ENCODE data around the gene NXN. TPM values are rescaled to one million over a fixed set of nuclear protein-coding genes. Genes with fewer than 3 reads are reported as not detected.

The NXN gene
- total and polyA plus RNA-seq, 9 donors: 5.5 to 34.8 (median 28.4) TPM

- intact Hi-C loops (cut with DNase I): no loop called here
- peaks cover 1% of the 10 kb centered on the region for H3K4me1 ChIP-seq (ENCODE audit: insufficient read depth)
- H3K36me3 ChIP-seq: no peaks in the 10 kb centered on the region
- H3K27ac ChIP-seq: no peak overlapping the region
- TF ChIP-seq CTCF (IDR thresholded peaks at IDR 0.05) (no peak), POLR2A (IDR thresholded peaks at IDR 0.05) (no peak), EP300 (IDR thresholded peaks at IDR 0.05) (no peak)
- H3K27me3 ChIP-seq: no peaks in the 10 kb centered on the region
- 60 to 74% (median 66%) methylated on average over 9 of the region's 9 CpGs for WGBS, 3 donors
- H3K4me3 ChIP-seq: peak overlapping the region; percentile 26
- DNase-seq: no peak
- no peaks in the 10 kb centered on the region for H3K9me3 ChIP-seq
Observed at GRCh38 chr17:970364-970763, 9.2 kb downstream of the NXN start.

GRCh38 chr17:969811-970355 lies 9.7 kb downstream of the NXN start:
- peaks cover 1% of the 10 kb centered on the region for H3K4me1 ChIP-seq (ENCODE audit: insufficient read depth)
- intact Hi-C loops (cut with DNase I): no loop called here

GRCh38 chr17:968812-969730 lies 10.5 kb downstream of the NXN start:
- H3K4me3 ChIP-seq: peak overlapping the region; percentile 26
- WGBS, 3 donors: 76 to 84% (median 81%) methylated on average over 24 of the region's 24 CpGs
- peaks cover 1% of the 10 kb centered on the region for H3K4me1 ChIP-seq (ENCODE audit: insufficient read depth)
- H3K27ac ChIP-seq: no peak overlapping the region
- no peak for TF ChIP-seq EP300 (IDR thresholded peaks at IDR 0.05)
- TF ChIP-seq CTCF (IDR thresholded peaks at IDR 0.05): no peak
- no peaks in the 10 kb centered on the region for H3K27me3 ChIP-seq
- no peak for DNase-seq
- no peaks in the 10 kb centered on the region for H3K9me3 ChIP-seq
- H3K36me3 ChIP-seq: no peaks in the 10 kb centered on the region
- intact Hi-C loops (cut with DNase I): no loop called here

More at GRCh38 chr17:969811-970355, 9.7 kb downstream of the NXN start:
- 18 to 19% (median 18%) methylated on average over 18 of the region's 18 CpGs for WGBS, 3 donors
- Histone ChIP-seq H3K4me3 (peak overlapping the region; percentile 26), H3K27ac (no peak overlapping the region), H3K27me3 (no peaks in the 10 kb centered on the region), H3K9me3 (no peaks in the 10 kb centered on the region), H3K36me3 (no peaks in the 10 kb centered on the region)
- peak in 1 of 5 donors; percentile 30 for DNase-seq
- no peak for TF ChIP-seq CTCF (IDR thresholded peaks at IDR 0.05)
- TF ChIP-seq EP300 (IDR thresholded peaks at IDR 0.05): no peak
- no peak for TF ChIP-seq POLR2A (IDR thresholded peaks at IDR 0.05)

GRCh38 chr17:967122-967521 lies 12.5 kb downstream of the NXN start:
- Histone ChIP-seq H3K36me3 (no peaks in the 10 kb centered on the region), H3K27me3 (no peaks in the 10 kb centered on the region), H3K9me3 (no peaks in the 10 kb centered on the region), H3K27ac (no peak overlapping the region), H3K4me1 (ENCODE audit: insufficient read depth) (peaks cover 1% of the 10 kb centered on the region), H3K4me3 (no peak overlapping the region)
- WGBS, 3 donors: 94 to 99% (median 96%) methylated on average over 8 to 9 of the region's 9 CpGs
- intact Hi-C loops (cut with DNase I): no loop called here
- DNase-seq: no peak
- TF ChIP-seq CTCF (IDR thresholded peaks at IDR 0.05) (no peak), POLR2A (IDR thresholded peaks at IDR 0.05) (no peak), EP300 (IDR thresholded peaks at IDR 0.05) (no peak)

All from ovary (tissue), 9 donors.